Left ventricle myocardium inferior (tissue), 1 donor: ENCODE measurements around the gene ERC1. TPM values are rescaled to one million over a fixed set of nuclear protein-coding genes. Genes with fewer than 3 reads are reported as not detected.
"Not testable (repeated sequence)": the region's sequence is repeated elsewhere in the genome, so short reads cannot be mapped to it uniquely, and the experiment has no call there.

Experiments
- DNase-seq: peaks from one replicate; pipeline ENCODE4 v3.0.0-alpha.2; 2020
- H3K27ac ChIP-seq: fragments of 200-600 bp; replicated peaks from 2 replicates; pipeline ENCODE4 v1.8.0; 2021
- H3K27me3 ChIP-seq: fragments of 200-600 bp; 2 replicates; pipeline ENCODE4 v1.8.0; 2021; ENCODE audit warnings: low read depth
- H3K36me3 ChIP-seq: fragments of 200-600 bp; 2 replicates; pipeline ENCODE4 v1.8.0; 2021
- H3K4me1 ChIP-seq: fragments of 200-600 bp; 2 replicates; pipeline ENCODE4 v1.8.0; 2021
- H3K4me3 ChIP-seq: fragments of 200-600 bp; 2 replicates; pipeline ENCODE4 v1.8.0; 2021; ENCODE audit warnings: mild to moderate bottlenecking, moderate library complexity
- H3K9me3 ChIP-seq: fragments of 200-600 bp; replicated peaks from 2 replicates; pipeline ENCODE4 v1.8.0; 2021
- intact Hi-C: fragments of 100-400 bp; cut with micrococcal nuclease; formaldehyde crosslinking; loops from one replicate; pipeline ENCODE4 v1.11.0; 2022
- total RNA-seq: library from RNA; stranded (reverse); fragmentation: NEBNext Ultra II Directional; extraction: Animal tissue kit (Norgen Biotek cat#: 25700); gene quantifications from one replicate; pipeline ENCODE4 v1.2.1, GENCODE V29; 2021
- TF ChIP-seq, protein P1 (sequence below): fragments of 200-600 bp; IDR thresholded peaks from 2 replicates; pipeline ENCODE4 v1.8.0; 2021; ENCODE audit warnings: antibody characterized with exemption, mild to moderate bottlenecking, borderline replicate concordance
- donor health status: DM: no; HTN: yes; CAD: no; lungs with severe emphysema.

ERC1 gene
- total RNA-seq, 1 donor from 2014 or later, result 50.8 TPM

DNA sequence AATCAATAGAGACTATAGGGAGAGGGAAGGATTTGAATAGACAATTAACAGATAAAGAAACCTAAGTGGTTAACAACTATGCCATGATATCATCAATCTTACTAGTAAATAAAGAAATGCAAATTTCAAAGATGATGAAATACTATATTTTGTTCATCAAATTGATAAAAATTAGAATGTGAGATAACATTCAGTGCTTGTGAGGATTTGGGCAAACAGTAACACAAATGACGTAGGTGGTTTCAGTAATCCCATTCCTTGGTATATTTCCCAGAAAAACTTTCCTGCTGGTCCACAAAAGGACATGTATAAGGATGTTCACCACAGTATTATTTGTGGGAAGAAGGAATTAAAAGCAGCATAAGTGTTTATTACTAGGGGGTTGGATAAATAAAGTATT lies 136.0 kb downstream of the ERC1 start:
- TF ChIP-seq, protein P1, sequence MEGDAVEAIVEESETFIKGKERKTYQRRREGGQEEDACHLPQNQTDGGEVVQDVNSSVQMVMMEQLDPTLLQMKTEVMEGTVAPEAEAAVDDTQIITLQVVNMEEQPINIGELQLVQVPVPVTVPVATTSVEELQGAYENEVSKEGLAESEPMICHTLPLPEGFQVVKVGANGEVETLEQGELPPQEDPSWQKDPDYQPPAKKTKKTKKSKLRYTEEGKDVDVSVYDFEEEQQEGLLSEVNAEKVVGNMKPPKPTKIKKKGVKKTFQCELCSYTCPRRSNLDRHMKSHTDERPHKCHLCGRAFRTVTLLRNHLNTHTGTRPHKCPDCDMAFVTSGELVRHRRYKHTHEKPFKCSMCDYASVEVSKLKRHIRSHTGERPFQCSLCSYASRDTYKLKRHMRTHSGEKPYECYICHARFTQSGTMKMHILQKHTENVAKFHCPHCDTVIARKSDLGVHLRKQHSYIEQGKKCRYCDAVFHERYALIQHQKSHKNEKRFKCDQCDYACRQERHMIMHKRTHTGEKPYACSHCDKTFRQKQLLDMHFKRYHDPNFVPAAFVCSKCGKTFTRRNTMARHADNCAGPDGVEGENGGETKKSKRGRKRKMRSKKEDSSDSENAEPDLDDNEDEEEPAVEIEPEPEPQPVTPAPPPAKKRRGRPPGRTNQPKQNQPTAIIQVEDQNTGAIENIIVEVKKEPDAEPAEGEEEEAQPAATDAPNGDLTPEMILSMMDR, result no peak
- no peak overlapping the region for H3K27ac ChIP-seq

DNA sequence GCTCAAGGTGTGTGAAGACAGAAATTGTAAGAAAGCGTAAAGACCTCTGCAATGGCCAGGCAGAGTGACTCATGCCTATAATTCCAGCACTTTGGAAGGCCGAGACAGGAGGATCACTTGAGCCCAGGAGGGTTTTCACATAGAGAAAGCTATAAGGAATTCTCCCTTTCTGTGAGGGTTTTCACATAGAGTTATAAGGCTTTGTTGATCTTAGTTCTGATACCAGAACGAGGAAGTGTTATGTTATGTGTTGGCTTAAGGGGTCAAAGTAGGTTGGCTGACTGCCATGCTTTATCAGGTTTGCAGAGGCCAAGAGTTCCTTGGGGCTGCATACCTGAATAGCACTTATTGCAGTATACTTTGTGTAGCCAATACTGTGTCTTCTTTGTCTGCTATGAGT lies 139.1 kb downstream of the ERC1 start:
- Histone ChIP-seq H3K9me3 (no peaks in the 10 kb centered on the region), H3K4me3 (no peak overlapping the region), H3K4me1 (peaks cover 12% of the 10 kb centered on the region), H3K36me3 (no peaks in the 10 kb centered on the region), H3K27me3 (no peaks in the 10 kb centered on the region), H3K27ac (no peak overlapping the region)
- intact Hi-C loops, result no loop called here
- DNase-seq, result no peak
- TF ChIP-seq, protein P1, result no peak

More for the DNA sequence above, 136.0 kb downstream of the ERC1 start:
- no peaks in the 10 kb centered on the region for H3K9me3 ChIP-seq
- intact Hi-C loops, result no loop called here
- no peak overlapping the region for H3K4me3 ChIP-seq
- H3K27me3 ChIP-seq, result no peaks in the 10 kb centered on the region
- no peak for DNase-seq
- no peaks in the 10 kb centered on the region for H3K36me3 ChIP-seq
- peaks cover 10% of the 10 kb centered on the region for H3K4me1 ChIP-seq

DNA sequence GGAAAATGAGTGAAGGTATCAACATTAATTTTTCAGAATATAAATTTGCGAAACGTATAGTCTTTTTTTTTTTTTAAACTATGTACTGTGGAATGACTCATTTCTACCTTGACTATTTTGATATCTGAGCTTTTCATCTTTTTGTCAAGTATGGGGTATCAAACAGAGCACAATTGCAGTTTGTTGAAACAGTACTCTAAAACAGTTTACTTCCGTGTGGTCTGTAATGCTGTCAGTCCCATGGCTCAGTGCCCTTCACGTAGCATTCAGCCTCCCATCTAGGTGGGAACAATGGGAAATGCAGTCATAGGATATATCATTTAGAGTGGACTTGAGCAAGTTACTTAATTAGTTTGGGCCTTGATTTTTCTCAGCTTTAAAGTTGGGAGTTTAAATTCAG lies 139.5 kb downstream of the ERC1 start:
- Histone ChIP-seq H3K27ac (no peak overlapping the region), H3K9me3 (no peaks in the 10 kb centered on the region), H3K4me1 (peaks cover 12% of the 10 kb centered on the region), H3K4me3 (no peak overlapping the region), H3K27me3 (no peaks in the 10 kb centered on the region), H3K36me3 (no peaks in the 10 kb centered on the region)
- intact Hi-C loops, result no loop called here
- no peak for DNase-seq
- TF ChIP-seq, protein P1, result no peak

DNA sequence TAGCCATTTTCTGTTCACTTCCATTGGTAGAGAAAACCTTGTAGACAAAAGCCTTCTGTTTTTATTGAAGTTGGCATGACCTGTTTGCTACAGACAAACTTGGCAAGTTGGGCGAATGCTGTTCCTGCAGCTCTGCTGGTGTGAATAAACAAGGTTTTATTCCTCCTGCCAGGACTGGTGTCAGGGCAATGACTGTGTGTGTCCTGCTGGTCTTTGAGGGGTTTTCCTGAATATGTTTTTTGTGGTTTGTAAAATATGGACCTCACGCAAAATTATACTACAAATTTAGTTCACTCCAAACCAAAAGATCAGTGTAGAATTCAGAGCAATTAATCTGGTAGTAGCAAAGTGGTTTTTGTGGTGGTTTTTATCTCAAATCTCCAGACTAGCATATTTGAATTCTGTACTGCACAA lies 140.8 kb downstream of the ERC1 start:
- intact Hi-C loops, result no loop called here
- Histone ChIP-seq H3K36me3 (no peaks in the 10 kb centered on the region), H3K27me3 (no peaks in the 10 kb centered on the region), H3K27ac (no peak overlapping the region), H3K4me3 (no peak overlapping the region), H3K9me3 (no peaks in the 10 kb centered on the region), H3K4me1 (peaks cover 12% of the 10 kb centered on the region)
- no peak for DNase-seq
- TF ChIP-seq, protein P1, result no peak

DNA sequence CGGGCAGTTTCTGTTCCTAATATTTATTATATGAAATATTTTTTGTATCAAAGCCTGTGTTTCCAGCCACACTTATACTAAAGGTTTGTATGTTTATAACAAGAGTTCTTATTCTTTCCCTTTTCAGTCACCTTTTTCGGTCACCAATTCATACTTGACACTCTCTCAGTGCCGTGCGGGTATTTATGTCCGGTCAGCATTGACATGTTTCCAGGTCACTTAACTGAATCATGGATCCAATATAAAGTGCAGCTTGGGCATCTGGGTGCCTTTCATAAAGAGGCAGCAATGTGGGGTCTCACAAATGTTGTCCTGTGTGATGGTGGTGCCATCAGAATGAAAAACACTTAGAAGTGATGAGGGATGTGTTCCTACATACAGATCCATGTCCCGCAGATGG lies 141.3 kb downstream of the ERC1 start:
- H3K9me3 ChIP-seq, result no peaks in the 10 kb centered on the region
- TF ChIP-seq, protein P1, result no peak
- no peaks in the 10 kb centered on the region for H3K36me3 ChIP-seq
- H3K4me1 ChIP-seq, result peaks cover 12% of the 10 kb centered on the region
- H3K27ac ChIP-seq, result no peak overlapping the region
- intact Hi-C loops, result no loop called here
- H3K27me3 ChIP-seq, result no peaks in the 10 kb centered on the region
- no peak for DNase-seq
- no peak overlapping the region for H3K4me3 ChIP-seq

DNA sequence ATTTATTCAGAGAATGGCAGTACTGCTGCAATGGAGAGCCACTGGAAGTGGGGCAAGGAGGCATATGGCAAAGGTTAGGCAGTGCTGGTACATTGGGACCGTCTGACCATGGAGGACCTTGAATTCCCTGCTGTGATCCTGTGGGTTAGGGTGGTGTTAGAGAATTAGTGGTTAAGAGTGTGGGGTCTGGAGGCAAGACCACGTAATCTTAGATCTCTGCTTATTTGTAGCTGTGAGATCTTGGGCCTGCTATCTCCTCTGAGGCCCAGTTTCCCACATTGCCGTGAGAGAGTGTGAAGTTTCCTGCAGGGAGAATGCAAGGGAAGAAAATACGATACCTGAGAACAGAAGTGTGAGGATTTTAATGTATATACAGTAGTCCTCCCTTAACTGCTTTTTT lies 147.7 kb downstream of the ERC1 start:
- Histone ChIP-seq H3K9me3 (no peaks in the 10 kb centered on the region), H3K27ac (no peak overlapping the region), H3K36me3 (peaks cover 7% of the 10 kb centered on the region), H3K4me1 (no peaks in the 10 kb centered on the region), H3K27me3 (no peaks in the 10 kb centered on the region), H3K4me3 (no peak overlapping the region)
- intact Hi-C loops, result no loop called here
- no peak for DNase-seq
- TF ChIP-seq, protein P1, result no peak

DNA sequence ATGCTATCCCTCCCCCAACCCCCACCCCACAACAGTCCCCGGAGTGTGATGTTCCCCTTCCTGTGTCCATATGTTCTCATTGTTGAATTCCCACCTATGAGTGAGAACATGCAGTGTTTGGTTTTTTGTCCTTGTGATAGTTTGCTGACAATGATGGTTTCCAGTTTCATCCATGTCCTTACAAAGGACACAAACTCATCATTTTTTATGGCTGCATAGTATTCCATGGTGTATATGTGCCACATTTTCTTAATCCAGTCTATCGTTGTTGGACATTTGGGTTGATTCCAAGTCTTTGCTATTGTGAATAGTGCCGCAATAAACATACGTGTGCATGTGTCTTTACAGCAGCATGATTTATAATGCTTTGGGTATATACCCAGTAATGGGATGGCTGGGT lies 155.7 kb downstream of the ERC1 start:
- DNase-seq, intact Hi-C loops, H3K9me3 ChIP-seq, H3K4me3 ChIP-seq, H3K27me3 ChIP-seq, H3K36me3 ChIP-seq, H3K4me1 ChIP-seq, H3K27ac ChIP-seq: not testable (repeated sequence)
